ENCODE measurements around the gene LRRTM3. TPM values are rescaled to one million over a fixed set of nuclear protein-coding genes. Genes with fewer than 3 reads are reported as not detected.

Gene LRRTM3
- polyA plus RNA-seq, 1 experiment: not detected

DNA sequence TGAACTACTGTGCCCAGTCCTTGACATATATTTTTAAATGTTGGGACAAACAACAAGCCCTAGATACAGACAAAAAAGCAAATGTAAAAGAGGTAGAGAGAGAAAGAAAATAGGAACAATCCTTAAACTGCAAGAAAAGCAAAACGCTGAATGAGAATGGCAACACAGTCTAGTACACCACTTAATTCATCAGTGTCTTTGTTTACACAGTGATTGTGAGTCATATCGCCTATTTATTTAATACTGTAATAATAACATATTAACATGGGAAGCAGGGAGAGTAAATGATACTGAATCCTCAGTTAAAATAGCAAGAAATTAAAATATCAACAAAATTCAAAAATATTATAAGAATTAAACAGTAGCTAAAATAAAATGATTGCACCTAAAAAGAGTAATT lies 9.8 kb upstream of the LRRTM3 start:
- Histone ChIP-seq H3K27ac (ENCODE audit: low read depth, low read length) (no peak overlapping the region), H3K4me3 (ENCODE audit: low read depth, low read length) (no peak overlapping the region), H3K9me3 (ENCODE audit: control insufficient read depth, insufficient read depth, low read length) (no peaks in the 10 kb centered on the region), H3K27me3 (ENCODE audit: control insufficient read depth, insufficient read depth, low read length) (no peaks in the 10 kb centered on the region)
- ChIA-PET CTCF (no interaction called here), POLR2A (no interaction called here)
- TF ChIP-seq, protein P1, sequence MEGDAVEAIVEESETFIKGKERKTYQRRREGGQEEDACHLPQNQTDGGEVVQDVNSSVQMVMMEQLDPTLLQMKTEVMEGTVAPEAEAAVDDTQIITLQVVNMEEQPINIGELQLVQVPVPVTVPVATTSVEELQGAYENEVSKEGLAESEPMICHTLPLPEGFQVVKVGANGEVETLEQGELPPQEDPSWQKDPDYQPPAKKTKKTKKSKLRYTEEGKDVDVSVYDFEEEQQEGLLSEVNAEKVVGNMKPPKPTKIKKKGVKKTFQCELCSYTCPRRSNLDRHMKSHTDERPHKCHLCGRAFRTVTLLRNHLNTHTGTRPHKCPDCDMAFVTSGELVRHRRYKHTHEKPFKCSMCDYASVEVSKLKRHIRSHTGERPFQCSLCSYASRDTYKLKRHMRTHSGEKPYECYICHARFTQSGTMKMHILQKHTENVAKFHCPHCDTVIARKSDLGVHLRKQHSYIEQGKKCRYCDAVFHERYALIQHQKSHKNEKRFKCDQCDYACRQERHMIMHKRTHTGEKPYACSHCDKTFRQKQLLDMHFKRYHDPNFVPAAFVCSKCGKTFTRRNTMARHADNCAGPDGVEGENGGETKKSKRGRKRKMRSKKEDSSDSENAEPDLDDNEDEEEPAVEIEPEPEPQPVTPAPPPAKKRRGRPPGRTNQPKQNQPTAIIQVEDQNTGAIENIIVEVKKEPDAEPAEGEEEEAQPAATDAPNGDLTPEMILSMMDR (IDR thresholded peaks at IDR 0.05; ENCODE audit: low read depth, low read length): no peak
- DNase-seq (ENCODE audit: low read depth, low spot score): no peak

DNA sequence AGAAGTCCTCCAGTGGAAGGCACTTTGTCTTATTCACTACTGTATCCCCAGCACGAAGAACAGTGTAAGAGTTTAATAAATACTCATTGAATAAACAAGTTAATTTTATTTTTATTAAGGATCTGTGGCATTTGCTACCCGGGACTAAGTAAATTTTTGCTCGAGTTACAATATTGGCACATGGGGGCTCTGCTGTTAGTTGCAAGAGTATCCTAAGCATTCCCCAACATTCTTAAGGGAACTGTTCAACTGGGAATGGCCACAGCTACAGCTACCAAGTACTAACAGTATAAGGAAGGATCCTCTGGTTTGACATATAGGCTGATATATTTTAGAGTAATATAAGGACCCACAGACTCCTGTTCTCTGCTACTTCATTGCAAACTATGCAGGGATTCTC lies 8.7 kb upstream of the LRRTM3 start:
- no peaks in the 10 kb centered on the region for H3K9me3 ChIP-seq (ENCODE audit: control insufficient read depth, insufficient read depth, low read length)
- H3K27ac ChIP-seq (ENCODE audit: low read depth, low read length): no peak overlapping the region
- no peak for DNase-seq (ENCODE audit: low read depth, low spot score)
- ChIA-PET CTCF (interaction anchor here (1.2 kb wide), 2 partner anchors 9 to 331 kb away, joined by 3 read pairs; partner anchors contain the start of gene LRRTM3), POLR2A (no interaction called here)
- H3K4me3 ChIP-seq (ENCODE audit: low read depth, low read length): no peak overlapping the region
- TF ChIP-seq, protein P1 (IDR thresholded peaks at IDR 0.05; ENCODE audit: low read depth, low read length): no peak
- H3K27me3 ChIP-seq (ENCODE audit: control insufficient read depth, insufficient read depth, low read length): no peaks in the 10 kb centered on the region

DNA sequence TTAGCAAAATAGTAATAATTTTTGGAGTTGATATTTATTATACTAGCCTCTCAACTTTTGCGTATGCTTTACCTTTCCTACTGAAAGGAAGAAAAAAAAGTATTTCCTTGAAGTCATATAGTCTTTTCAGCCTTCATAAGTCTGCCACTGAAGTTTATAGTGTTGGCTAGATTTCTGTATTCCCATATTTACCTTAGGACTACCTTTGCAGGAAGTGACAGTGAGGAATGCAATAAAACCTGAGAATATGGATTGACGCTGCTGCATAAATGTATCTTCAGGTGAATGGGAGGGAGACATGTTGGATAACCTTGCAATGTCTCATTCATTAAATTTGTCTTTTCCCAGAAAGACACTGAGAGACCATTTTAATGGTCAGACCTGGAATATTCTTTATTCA lies 6.6 kb upstream of the LRRTM3 start:
- ChIA-PET POLR2A (no interaction called here), CTCF (no interaction called here)
- TF ChIP-seq, protein P1 (IDR thresholded peaks at IDR 0.05; ENCODE audit: low read depth, low read length): no peak
- Histone ChIP-seq H3K27me3 (ENCODE audit: control insufficient read depth, insufficient read depth, low read length) (no peaks in the 10 kb centered on the region), H3K27ac (ENCODE audit: low read depth, low read length) (no peak overlapping the region), H3K4me3 (ENCODE audit: low read depth, low read length) (no peak overlapping the region), H3K9me3 (ENCODE audit: control insufficient read depth, insufficient read depth, low read length) (no peaks in the 10 kb centered on the region)
- no peak for DNase-seq (ENCODE audit: low read depth, low spot score)

DNA sequence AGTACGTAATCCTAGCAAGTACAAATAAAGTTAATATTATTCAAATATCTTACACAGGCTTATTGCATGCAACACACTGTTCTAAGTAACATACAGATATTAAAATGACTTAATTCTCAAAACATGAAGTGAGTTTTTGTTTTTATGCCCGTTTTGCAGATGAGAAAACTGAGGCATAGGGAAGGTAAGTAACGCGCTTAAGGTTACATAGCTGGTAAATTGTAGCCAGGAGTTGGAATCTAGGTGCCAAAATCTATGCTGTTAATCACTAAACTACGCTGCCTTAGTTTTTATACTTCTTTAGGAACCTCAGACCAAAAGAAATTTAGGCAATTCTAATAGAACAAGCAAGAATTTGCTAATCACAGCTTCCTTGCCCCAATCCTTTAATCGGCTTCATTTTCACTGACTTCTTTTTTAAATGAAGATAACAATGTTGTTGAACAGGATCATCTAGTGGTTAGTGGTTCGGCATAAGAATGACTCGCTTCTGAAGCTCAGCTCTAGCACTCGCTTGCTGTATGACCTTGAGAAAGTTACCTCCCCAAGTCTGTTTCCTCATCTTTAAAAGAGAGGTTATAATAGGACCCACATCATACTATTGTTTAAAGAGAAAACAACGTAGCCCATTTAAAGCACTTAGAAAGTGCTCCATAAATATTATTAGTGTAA lies 1.0 kb upstream of the LRRTM3 start:
- TF ChIP-seq, protein P1 (IDR thresholded peaks at IDR 0.05; ENCODE audit: low read depth, low read length): no peak
- POLR2A ChIA-PET: interaction anchor here (0.6 kb wide), 1 partner anchor 327 kb away, joined by 3 read pairs; no protein-coding TSS in a partner anchor

DNA sequence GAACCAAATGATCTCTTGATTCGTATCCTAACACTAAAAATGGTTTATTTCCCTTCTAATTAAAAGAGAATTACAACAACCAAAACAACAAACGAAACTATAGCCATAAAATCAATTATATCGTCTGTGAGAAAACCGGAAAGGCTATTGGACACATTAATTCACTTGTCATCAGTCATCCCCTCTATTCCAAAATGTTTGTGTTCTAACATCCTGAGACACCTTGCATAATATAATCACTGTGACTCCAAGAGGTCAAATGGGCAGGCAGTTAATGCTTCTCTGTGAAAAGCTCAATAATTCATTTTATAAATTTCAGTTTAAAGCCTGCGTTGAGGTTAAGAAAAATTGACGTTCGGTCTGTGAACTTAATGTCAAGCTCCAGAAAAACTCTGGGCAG lies 463 bp upstream of the LRRTM3 start:
- POLR2A ChIA-PET: interaction anchor here (0.6 kb wide), 1 partner anchor 327 kb away, joined by 3 read pairs; no protein-coding TSS in a partner anchor
- H3K27me3 ChIP-seq (ENCODE audit: control insufficient read depth, insufficient read depth, low read length): peaks cover 18% of the 10 kb centered on the region
- no peak overlapping the region for H3K27ac ChIP-seq (ENCODE audit: low read depth, low read length)

More for the DNA sequence above, 1.0 kb upstream of the LRRTM3 start:
- CTCF ChIA-PET: interaction anchor here (0.6 to 1.4 kb wide), 9 partner anchors 10 to 746 kb away, joined by 3 to 9 read pairs (median 4); no protein-coding TSS in a partner anchor
- no peak overlapping the region for H3K4me3 ChIP-seq (ENCODE audit: low read depth, low read length)
- H3K27me3 ChIP-seq (ENCODE audit: control insufficient read depth, insufficient read depth, low read length): peaks cover 18% of the 10 kb centered on the region
- no peak for DNase-seq (ENCODE audit: low read depth, low spot score)
- no peaks in the 10 kb centered on the region for H3K9me3 ChIP-seq (ENCODE audit: control insufficient read depth, insufficient read depth, low read length)
- H3K27ac ChIP-seq (ENCODE audit: low read depth, low read length): no peak overlapping the region

More for the DNA sequence above, 463 bp upstream of the LRRTM3 start:
- CTCF ChIA-PET: interaction anchor here (0.6 to 1.4 kb wide), 12 partner anchors 8 to 746 kb away, joined by 3 to 9 read pairs (median 4); no protein-coding TSS in a partner anchor
- H3K9me3 ChIP-seq (ENCODE audit: control insufficient read depth, insufficient read depth, low read length): no peaks in the 10 kb centered on the region
- TF ChIP-seq, protein P1 (IDR thresholded peaks at IDR 0.05; ENCODE audit: low read depth, low read length): no peak
- no peak for DNase-seq (ENCODE audit: low read depth, low spot score)
- H3K4me3 ChIP-seq (ENCODE audit: low read depth, low read length): no peak overlapping the region
